GM15510 (cell line): ENCODE results near the gene HAUS3.

Experiments used
- POLR2A ChIP-seq: IDR thresholded peaks from 3 replicates; pipeline ENCODE4 v1.6.1; 2011; ENCODE audit warnings: borderline replicate concordance; ENCODE audit not compliant: insufficient read length; ENCODE audit errors: extremely low read depth

Gene HAUS3

GRCh38 chr4:2283199-2283711 lies 41.3 kb upstream of the HAUS3 start:
- no peak for TF ChIP-seq POLR2A

DNA sequence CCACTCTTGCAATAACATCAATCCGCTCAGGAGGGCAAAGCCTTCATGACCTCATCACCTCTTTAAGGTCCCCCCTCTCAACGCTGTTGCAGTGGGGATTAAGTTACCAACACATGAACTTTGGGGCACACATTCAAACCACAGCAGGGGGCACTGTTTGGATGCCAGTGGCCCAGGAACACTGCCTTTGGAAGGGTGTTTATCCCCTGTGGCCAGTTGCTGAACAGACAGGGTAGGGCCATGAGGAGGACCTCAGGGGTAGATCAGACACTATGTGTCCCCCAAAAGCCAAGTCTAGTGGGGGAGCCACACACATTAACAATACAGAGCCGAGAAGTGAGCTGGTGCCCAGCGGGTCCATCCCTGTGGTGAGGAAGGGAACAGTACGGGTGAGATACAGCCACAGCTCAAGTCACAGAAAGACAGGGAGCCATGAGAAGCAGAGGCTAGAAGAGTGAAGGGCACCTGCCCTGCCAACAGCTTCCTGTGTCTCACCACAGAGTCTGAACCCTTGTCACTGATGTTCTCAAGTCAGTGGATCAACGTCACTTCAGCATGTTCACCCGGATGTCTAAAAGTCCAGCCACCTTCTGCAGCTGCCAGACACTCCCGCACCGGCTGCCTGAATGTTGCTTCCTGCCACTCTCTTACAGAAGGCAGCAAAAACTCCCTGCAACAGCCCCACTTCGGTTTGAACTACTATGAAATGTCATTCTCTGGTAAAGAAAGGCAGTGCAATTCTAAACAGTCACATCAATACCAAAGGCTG lies 39.8 kb upstream of the HAUS3 start:
- TF ChIP-seq POLR2A, result no peak

- no peak for TF ChIP-seq POLR2A
These were observed 38.8 kb upstream of the HAUS3 start for GRCh38 chr4:2280531-2281300.

- no peak for TF ChIP-seq POLR2A
These were observed 36.0 kb upstream of the HAUS3 start for GRCh38 chr4:2277956-2278355.

GRCh38 chr4:2276581-2277325 lies 34.8 kb upstream of the HAUS3 start:
- no peak for TF ChIP-seq POLR2A

GRCh38 chr4:2275546-2276251 lies 33.8 kb upstream of the HAUS3 start:
- no peak for TF ChIP-seq POLR2A

DNA sequence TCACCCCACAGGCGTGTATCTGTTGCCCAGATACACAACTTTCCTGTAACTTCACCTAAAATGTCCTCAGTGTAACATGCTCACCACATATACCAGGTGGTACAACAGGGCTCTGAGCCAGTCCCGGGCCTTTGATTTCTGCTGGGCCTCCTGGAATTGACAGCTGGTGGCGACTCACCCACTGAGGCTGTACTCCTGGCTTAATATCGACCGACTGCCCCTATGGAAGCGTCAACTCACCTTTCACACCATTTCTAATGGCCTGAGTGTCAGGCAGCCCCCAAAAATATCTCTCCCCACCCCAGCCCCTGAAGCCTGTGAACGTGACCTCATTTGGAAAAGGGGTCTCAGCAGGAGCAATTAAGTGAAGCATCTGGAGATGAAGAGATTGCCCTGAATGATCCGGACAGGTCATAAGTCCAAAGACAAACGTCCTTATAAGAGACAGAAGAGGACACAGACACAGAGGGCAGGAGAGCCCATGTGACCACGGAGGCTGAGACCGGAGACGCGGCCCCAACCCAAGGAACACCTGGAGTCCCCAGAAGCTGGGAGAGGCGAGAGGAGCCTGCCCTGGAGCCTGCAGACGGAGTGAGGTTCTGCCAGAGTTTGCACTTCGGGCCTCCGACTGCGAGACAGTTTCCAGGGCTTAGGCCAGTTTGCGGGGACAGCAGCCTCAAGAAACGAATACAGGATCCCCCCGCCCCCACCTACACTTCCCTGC lies 32.6 kb upstream of the HAUS3 start:
- no peak for TF ChIP-seq POLR2A

DNA sequence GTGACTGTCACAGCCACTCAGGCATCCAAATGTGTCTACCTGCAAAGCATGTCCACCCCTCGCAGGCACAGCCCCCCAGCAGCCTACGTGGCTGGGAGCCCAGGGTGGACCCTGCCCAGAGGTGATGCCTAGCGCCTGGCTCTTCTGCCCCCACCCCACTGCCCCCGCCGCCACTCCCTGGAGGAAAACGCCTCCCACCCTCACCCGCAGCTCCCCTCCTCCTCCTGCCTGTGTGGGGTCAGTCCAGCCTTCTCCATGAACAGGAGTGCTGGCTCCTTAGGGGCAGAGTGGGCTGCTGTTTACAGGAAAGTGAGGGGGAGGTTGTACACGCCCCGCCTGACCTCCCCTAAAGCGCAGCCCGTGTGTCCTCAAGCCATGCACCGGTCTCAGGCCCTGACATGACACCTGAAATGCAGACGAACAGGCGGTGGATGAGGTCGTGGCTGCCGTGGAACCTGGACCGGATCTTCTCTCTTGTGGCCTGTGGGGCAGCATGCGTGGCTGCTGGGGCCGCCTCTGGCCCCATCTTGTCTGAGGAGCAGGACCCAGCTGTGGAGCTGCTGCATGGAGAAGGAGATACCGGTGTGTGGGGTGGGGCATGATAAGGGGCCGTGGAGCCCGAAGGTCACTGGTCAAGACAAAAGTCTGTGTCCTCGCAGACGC lies 31.9 kb upstream of the HAUS3 start:
- no peak for TF ChIP-seq POLR2A

DNA sequence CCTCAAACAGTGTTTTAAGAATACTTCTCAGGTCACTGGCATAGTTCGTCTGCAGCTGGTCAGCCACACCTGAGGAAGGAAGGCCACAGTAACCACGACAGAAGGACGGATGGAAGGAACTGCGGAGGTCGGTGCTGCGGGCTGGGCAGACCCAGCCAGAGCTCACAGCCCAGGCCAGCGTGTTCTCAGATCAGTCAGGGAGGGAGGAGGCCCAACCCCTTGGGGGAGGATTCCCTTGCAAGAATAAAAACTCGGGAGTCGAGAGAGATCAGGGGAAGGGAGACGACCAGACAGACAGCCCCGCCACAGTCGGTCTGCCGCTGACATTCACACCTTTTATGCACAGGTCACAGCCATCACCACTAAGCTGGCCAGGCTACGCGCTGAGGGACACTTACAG lies 31.3 kb upstream of the HAUS3 start:
- no peak for TF ChIP-seq POLR2A

DNA sequence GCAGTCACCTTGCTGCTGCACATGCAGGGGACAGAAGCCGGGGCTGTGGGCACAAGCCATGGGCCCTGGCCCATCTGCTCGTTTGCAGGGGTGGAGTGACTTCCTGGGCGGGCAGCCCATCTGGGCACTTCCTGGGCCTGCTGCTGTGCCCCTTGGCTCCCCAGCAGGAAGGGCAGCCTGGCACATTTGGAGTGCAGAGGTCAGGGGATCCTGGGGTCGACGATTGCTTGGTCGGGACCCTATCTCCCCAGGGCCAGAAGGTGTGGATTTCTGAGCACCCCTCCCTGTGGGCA lies 30.9 kb upstream of the HAUS3 start:
- TF ChIP-seq POLR2A, result no peak

DNA sequence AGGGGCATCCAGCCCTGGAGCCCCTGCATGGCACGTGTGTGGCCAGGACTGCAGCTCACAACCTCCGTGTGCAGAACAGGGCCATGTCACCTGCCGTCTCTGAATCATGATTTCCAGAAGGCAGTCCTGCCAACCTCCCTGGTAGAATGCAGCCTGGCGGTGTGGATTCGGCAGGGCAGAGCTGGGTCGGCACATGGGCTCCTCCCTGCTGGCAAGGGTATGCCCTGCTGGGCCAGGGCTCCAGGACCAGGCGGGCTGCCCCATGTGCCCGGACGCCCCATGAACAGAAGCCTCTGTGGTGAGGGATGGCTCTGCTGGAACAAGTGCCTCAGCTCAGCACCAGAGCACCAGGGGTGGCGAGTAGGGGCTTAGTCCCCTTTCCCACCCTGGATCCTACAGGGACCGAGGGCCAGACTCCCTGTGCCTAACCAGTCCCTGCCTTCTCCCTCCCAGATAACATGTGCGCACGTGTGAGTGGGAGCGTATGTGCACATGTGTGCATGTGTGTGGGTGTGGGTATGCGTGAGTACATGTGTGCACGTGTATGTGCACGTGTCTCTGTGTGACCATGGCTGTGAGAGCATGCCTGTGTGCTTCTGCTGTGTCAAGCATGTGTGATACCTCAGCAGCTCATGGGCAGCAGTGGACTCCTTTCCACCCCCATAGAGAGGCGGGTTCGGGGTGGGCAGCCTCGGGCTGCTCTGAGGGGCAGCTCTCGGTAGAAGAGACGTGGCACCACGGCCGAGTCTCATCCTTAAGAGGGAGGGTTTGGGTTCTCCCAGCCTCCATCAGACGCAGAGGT lies 30.3 kb upstream of the HAUS3 start:
- TF ChIP-seq POLR2A, result no peak

GRCh38 chr4:2271279-2272025 lies 29.5 kb upstream of the HAUS3 start:
- TF ChIP-seq POLR2A, result no peak
